Jurkat, Clone E6-1 (cell line): ENCODE data around the gene RPS10. TPM values are rescaled to one million over a fixed set of nuclear protein-coding genes. Genes with fewer than 3 reads are reported as not detected.

Experiments
- DNase-seq: peaks from one replicate; pipeline ENCODE4 v3.0.0-alpha.2; 2011; ENCODE audit warnings: low read depth, low spot score
- H3K4me3 ChIP-seq: 2 replicates; pipeline ENCODE4 v1.5.1; 2011; ENCODE audit warnings: mild to moderate bottlenecking, low read length, control low read depth, moderate library complexity
- polyA plus RNA-seq: library from polyadenylated mRNA; unstranded; fragments of >200 nt; gene quantifications from one replicate; pipeline ENCODE4 v1.2.1, GENCODE V29; 2012; ENCODE audit warnings: missing spikeins; ENCODE audit not compliant: insufficient read length, insufficient read depth

RPS10 gene
- 2,495 TPM for polyA plus RNA-seq

GRCh38 chr6:34425498-34426410 is at the start of gene RPS10:
TSS of gene RPS10 (minus strand) at chr6:34426069. CDS start at chr6:34425221, 848 bp downstream.
- peak; percentile 78 for DNase-seq
- H3K4me3 ChIP-seq: peak within 1 kb of the TSS; percentile 99

DNA sequence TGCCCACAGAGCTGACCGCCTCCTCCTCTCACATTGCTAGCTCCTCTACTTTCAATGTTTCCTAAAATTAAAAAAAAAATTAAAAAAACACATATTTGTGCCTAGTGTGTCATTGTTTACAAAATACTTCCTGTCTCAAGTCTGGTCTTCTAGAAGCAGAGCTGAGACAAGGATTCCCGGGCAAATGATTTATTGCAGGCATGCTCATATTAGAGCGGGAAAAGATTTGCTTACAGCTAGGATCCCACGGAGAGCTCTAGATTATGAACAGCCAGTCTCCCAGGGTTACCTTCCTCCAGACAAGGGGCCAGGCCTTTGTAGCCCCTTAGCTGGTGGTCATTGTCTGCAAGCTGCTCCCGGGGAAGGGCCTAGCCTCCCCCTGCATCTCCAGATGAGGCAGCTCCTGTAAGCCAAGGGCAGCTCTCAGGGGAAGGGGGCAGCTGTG is 49.4 kb upstream of the RPS10 start:
- H3K4me3 ChIP-seq: no peak overlapping the region
- no peak for DNase-seq

- DNase-seq: no peak
- H3K4me3 ChIP-seq: no peak overlapping the region
Observed at GRCh38 chr6:34474754-34475153, 48.9 kb upstream of the RPS10 start.

GRCh38 chr6:34473967-34474366 is 48.1 kb upstream of the RPS10 start:
- H3K4me3 ChIP-seq: no peak overlapping the region
- no peak for DNase-seq

- DNase-seq: no peak
Observed at GRCh38 chr6:34472425-34472824, 46.6 kb upstream of the RPS10 start.

DNA sequence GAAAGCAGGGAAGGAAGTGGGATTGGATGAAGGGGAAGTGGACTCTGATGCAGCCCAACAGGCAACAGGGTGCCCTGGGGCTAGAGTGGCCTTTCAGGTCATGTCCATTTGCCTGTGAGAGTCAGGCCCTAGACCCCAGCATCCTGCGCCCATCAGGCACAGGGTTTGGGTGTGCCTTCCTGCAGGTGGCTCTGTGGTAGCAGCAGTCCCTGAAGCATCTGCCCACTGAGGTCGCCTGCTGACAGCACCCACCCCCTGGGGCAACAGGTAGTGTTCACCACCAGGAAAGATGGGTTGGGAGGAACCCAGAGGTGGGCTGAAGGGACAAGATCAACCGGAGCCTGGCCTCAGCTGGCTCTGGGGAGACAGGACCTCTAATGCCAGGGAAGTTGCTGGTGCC is 43.6 kb upstream of the RPS10 start:
- DNase-seq: no peak
- H3K4me3 ChIP-seq: no peak overlapping the region

More at GRCh38 chr6:34472425-34472824, 46.6 kb upstream of the RPS10 start:
- H3K4me3 ChIP-seq: no peak overlapping the region

DNA sequence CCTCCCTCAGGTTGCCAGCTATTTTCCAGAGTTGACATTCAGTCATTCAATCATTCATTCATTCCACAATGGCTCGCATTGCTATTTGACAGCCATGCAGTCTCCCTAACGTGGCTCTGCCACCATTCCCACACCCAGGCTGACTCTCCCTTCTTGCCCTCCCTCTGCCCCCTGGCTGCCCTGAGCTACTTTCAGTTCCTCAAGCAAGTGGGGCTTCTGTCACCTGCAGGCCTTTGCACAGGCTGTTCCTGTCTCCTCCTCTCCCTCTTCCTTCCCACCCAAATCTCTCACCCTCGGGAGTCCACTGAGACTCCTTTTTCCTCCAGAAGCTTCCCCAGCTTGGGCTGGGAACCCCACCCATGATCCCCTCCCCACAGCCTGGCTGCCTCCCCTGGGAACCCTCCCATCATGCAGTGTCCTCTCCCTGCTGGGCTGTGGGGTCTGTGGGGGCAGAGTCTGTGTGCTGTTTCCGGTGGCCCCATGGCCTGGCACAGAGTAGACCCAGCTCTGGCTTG is 42.6 kb upstream of the RPS10 start:
- DNase-seq: no peak
- H3K4me3 ChIP-seq: no peak overlapping the region

GRCh38 chr6:34466242-34467185 is 40.6 kb upstream of the RPS10 start:
- DNase-seq: no peak
- H3K4me3 ChIP-seq: no peak overlapping the region

DNA sequence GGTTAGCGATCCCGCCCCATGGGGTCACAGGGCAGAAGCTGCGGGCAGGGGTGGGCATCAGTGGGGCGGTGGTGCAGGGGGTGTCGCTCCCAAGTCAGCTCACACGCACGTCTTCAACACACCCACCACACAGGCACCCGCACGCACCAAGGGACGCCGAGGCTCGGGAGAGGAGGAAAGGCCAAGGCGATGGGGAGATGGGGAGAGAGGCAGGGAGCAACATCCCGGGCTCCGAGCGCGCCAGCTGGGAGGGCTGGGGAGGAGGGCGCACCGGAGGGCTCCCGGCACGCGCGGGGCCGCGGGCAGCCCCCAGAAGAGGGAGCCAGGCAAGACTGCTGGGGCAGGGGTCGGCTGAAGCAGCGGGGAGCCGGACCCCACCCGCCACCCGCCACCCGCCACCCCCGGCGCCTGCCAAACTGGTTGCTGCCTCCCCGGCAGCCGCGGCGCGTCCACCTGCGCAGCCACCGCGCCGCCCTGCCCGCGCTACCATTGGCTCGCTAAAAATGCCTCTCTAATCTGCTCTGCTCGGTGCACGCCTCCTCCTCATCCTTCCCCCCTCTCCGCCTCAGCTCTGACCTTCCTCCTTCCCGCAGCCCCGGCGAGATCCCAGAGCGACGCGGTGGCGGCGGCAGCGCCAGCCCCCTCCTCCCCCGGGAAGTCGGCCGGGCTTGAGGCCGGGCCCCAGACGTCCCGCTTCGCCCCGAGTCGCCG is 39.8 kb upstream of the RPS10 start, which contains the start of gene PACSIN1:
TSS of gene PACSIN1 (plus strand) at position 546 of the 711 bp plus-strand sequence. CDS start 60,230 bp downstream, outside the sequence.
- no peak for DNase-seq
- H3K4me3 ChIP-seq: peak within 1 kb of the TSS; percentile 27

DNA sequence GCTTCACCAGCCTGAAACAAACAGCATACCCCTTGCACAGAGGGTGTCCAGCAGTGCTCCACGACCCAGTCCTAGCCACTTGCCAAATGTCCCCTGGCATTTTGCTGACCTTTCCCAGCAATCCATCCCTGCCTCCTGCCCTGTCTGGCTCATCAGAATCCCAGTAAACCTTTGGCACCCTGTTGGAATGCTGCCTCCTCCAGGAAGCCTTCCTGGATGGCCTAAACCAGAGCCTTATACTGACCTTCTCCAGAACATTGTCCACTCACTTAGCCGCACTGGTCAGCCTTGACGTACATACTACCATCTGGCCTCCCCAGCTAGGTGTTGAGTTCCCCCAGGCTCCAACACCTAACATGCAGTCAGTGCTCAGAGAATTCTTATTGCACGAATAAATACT is 38.0 kb upstream of the RPS10 start:
- no peak overlapping the region for H3K4me3 ChIP-seq
- DNase-seq: no peak

DNA sequence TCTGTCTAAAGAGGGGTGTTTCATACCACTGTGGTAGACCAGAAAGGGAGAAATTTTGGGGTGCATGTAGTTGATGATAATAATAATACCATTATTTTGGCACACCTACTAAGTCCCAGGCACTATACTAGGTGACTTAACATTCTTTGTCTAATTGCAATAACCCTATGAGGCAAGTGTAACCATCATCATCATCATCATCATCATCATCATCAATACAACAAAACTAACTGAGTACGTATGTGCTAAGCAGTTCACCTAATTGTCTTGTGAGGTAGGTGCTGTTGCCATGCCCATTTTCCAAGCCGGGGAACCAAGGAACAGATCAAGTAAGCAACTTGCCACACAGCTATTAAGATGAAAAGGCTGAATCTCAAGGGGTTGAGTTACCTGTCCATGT is 37.4 kb upstream of the RPS10 start:
- H3K4me3 ChIP-seq: no peak overlapping the region
- no peak for DNase-seq

GRCh38 chr6:34462551-34462971 is 36.7 kb upstream of the RPS10 start:
- no peak for DNase-seq
- no peak overlapping the region for H3K4me3 ChIP-seq

DNA sequence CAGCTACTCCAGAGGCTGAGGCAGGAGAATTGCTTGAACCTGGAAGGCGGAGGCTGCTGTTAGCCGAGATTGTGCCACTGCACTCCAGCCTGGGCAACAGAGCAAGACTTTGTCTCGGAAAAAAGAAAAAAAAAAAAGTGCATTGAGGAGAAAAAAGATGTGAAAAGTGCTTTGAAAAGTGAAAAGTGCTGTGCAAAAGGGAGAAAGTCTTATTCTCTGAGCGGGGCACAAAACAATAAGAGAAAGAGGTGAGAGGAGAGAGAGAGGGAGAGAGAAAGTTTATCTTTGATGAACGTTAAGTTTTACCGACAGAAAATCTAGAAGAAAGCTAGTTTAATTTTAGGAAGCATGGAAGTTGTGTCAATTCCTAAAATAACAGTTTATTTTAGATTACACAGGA is 36.1 kb upstream of the RPS10 start:
- DNase-seq: no peak
- H3K4me3 ChIP-seq: no peak overlapping the region

DNA sequence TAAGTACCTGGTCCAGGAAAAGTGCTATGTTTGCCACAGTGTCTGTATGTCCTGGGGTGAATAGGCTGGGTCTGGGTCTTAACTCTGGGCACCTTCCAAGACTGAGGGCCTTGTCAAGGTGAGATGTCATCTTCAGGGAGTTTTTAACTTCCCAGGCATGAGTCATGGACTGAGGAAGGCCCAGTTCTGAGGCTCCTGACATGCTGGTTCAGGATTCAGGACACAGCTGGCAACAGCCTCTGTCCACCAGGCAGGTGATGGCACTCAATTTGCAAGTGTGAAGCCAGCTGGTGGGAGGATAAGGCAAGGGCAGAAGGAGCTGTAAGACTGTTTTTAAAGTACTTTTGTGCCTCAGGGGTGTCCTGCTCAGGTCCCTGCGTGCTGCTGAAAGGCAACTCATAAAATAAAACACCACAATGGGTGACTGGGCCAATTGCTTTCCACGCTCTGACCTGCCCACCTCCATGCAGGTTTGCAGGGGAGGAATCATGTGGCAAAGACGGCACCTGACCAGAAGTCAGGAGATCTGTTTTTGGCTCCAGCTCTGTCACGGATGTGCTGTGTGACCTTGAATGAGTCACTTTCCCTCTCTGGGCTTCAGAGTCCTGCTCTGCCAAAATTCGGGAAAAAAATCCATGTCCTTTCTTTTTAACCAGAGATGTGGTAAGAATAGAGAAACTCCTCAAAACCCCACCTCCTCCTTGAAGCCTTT is 35.1 kb upstream of the RPS10 start:
- no peak overlapping the region for H3K4me3 ChIP-seq
- no peak for DNase-seq

DNA sequence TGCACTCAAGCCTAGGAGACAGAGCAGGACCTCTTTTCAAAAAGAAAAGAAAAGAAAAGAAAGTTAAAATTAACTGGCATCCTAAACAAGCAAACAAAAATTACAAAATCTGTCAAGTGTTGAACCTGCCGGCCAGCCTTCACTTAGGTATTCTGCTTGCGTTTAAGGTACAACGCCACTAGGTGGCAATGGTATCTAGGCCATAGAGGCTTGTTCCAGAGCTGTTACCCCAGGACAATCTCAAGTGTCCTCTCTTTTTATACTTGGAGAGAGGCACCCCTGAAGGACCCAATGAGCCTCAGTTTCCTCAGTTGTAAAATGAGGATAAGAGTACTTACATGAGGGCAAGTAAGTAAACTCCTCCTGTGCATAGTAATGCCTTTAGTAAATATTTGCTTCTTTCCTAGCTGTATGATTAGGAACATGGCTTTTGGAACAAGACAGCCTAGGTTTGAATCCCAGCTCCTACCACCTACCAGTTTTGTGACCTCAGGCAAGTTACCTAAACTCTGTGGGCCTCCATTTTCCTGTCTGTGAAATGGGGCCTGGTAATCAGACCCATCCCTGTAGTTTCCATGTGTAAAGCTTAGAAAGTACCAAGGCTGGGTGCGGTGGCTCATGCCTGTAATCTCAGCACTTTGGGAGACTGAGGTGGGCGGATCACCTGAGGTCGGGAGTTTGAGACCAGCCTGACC is 34.2 kb upstream of the RPS10 start:
- peak; percentile 55 for DNase-seq
- H3K4me3 ChIP-seq: no peak overlapping the region

GRCh38 chr6:34457742-34458735 is 32.2 kb upstream of the RPS10 start:
- no peak for DNase-seq
- H3K4me3 ChIP-seq: no peak overlapping the region

DNA sequence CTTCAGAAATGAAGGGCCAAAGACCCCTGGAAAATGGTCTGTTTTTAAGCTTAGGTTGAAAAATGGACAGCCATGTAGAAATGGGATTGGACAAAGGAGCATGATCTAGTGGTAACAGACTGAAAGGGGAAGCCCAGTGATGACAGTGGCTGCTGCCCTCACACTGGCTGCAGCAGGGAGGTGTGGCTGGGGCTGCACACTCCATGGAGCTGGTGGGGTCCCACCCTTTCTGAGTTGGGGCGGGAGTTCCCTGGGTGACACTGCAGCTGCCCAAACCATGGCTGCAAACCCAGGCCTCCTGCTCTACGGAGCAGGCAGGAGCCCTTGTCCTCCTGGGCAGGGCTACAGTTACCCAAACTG is 31.5 kb upstream of the RPS10 start:
- H3K4me3 ChIP-seq: no peak overlapping the region
- DNase-seq: no peak
